ENCODE measurements around the gene CARS2.

CARS2 gene

DNA sequence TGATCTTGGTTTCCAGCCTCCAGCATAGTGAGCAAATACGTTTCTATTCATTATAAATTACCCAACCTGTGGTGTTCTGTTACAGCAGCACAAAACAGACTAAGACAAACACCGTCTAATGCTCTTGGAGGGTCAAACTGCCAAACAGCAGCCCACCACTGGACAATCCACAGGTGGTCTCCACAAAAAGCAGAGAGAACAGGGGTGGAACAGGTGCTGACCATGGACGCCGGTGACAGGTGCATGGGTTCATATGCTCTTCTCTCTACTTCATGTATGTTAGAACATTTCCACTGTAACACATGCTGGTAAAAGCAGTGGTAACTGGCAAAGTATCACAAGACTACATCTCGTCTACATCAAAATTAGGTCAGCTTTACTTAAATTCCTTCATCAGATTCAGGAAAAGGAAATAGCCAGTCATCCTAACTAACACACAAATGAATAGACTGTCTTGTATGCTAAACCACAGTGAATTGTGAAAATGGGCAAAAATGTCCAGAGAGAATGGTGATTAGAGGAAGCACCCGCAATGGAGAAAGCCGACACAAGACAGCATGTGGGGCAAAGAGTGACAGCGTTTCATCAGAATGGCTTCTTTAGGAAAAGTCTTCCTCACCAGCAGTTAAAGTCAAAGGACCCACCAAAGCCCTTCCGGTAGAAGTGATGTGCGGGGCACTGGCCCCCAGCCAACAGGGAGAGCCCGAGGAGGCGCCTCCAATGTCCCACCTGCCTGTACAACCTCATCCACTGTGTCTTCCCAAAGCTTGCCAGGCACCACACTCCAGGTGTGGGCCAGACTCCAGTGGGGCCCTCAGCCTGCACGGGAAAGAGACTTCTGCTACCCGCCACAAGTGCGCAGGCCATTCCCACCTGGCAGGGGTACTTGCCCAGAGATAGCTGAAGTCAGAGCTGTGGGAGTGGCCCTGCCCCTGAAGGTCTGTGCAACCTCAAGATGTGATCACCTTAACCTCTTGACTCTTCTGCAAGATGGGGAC, 6.5 kb downstream of the CARS2 start:
- TF ChIP-seq GATA3 (IDR thresholded peaks at IDR 0.05; ENCODE audit: low read depth, low read length) (no peak), GATA2 (IDR thresholded peaks at IDR 0.05; ENCODE audit: low read depth, low read length) (no peak)

DNA sequence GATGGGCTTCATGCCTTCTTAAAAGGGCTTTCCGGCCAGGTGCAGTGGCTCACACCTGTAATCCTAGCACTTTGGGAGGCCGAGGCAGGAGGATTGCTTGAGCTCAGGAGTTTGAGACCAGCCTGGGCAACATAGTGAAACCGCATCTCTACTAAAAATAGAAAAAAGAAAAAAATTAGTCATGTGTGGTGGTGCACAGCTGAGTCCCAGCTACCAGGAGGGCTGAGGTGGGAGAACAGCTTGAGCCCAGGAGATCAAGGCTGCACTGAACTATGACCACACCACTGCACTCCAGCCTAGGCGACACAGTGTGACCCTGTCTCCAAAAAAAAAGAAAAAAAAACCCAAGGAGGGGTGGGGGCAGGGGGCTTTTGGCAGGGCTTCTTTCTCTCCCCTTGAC, 7.2 kb downstream of the CARS2 start:
- TF ChIP-seq GATA3 (IDR thresholded peaks at IDR 0.05; ENCODE audit: low read depth, low read length) (no peak), GATA2 (IDR thresholded peaks at IDR 0.05; ENCODE audit: low read depth, low read length) (no peak)

DNA sequence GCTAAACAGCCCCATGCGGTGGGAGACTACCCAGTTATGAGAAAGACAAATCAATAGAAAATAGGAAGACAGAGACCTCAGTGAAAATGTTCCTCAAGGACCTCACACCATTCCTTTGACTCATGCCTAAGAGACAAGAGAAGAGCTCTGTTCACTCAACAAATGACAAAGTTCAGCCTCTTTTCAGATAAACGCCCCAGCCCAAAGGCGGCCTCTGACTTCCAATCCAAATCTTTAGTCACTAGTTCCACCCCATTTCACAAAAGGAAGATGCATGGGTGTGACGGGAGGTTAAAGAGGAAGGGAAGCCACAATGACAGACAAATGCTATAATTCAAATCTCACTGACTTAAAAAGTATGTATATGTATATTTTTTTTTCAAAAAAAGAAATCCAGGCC, 8.1 kb downstream of the CARS2 start:
- TF ChIP-seq GATA3 (IDR thresholded peaks at IDR 0.05; ENCODE audit: low read depth, low read length) (no peak), GATA2 (IDR thresholded peaks at IDR 0.05; ENCODE audit: low read depth, low read length) (no peak)

DNA sequence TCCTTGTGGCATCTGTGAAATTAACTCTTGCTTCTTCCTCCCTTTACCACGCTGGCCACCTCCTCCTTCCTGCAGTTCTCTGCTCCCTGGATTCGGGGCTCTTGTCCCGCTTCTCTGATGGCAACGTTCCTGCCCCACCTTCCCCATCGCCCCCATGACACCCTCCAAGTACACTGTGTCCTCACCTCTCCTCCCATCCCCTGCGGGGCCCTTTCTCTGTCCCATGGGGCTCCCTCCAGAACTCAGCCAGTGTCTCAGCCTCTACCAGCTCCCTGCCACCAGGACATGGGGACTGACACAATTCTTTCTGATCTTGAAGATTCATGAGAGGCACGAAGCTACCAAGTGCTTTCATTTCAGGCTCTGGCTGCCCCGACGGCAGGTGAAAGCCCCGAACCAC, 9.1 kb downstream of the CARS2 start:
- no peak for TF ChIP-seq GATA2 (IDR thresholded peaks at IDR 0.05; ENCODE audit: low read depth, low read length)

DNA sequence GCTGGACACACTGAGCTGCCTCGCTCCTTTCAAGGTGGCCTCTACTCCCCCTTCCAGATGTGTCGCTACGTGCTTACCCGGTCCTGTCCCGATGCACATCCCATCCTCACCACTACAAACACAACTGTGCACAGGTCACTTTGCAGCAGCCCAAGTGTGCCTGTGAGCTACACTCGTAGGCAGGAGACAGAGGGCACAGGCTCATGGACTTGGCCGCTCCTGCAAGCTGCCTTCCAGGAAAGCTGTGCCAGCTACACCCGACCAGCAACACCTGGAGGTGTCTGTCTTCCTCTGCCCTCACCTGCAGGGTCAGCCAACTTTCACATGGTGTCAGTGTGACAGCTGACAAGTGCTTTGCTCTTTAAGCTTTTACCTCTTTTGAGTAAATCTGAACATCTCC, 15.4 kb downstream of the CARS2 start:
- no peak for TF ChIP-seq GATA2 (IDR thresholded peaks at IDR 0.05; ENCODE audit: low read depth, low read length)
- TF ChIP-seq GATA3 (IDR thresholded peaks at IDR 0.05; ENCODE audit: low read depth, low read length) = no peak

DNA sequence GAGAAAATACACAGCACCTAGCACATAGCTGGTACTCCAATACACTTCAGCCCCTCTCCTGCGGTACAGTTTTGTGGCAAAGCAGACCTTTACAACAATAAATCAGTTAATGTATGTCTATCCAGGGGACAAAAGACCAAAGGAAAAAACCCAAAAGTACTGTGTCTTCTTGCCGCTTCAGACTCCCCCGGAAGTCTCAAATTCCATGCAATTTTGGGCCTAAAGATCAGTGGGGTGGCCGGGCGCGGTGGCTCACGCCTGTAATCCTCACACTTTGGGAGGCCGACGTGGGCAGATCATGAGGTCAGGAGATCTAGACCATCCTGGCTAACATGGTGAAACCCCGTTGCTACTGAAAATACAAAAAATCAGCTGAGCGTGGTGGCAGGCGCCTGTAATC, 16.2 kb downstream of the CARS2 start:
- no peak for TF ChIP-seq GATA2 (IDR thresholded peaks at IDR 0.05; ENCODE audit: low read depth, low read length)
- TF ChIP-seq GATA3 (IDR thresholded peaks at IDR 0.05; ENCODE audit: low read depth, low read length) = no peak

DNA sequence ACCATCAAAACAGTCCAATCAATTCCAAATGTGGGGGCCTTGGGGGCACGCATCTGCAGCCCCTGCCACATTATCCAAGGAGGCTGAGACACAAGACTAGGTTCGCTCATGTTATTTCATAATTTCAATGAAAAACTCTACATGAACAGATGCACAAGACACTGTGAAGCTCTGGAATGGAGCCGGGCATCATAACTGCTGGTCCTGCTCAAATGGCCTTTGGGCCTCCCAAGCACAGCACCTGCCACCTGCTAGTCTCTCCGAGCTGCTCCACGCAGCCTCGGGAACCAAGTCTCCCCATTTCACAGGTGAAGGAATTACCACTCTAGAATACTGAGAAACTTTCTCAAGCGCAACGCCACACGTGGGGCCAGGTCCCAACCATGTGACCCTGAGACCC, 16.9 kb downstream of the CARS2 start:
- TF ChIP-seq GATA3 (IDR thresholded peaks at IDR 0.05; ENCODE audit: low read depth, low read length) (no peak), GATA2 (IDR thresholded peaks at IDR 0.05; ENCODE audit: low read depth, low read length) (no peak)

DNA sequence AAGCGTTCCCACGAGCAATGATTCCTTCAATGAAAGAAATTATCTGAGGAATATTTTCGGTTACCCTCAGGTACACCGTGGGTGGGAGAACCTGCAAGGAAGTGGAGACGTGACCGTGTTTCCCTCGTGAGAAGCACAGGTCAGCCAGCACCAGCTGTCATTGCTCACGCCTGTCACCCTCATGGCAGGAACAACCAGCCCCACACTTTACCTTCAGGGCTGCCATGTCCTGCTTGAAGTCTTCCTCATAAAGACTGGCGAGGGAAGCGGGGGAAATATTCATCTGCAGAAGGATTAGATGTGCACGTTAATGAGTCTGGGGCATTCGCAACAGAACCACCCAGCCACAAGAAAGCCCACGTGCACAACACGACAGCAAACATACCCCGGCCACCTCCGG, 18.2 kb downstream of the CARS2 start:
- TF ChIP-seq GATA2 (IDR thresholded peaks at IDR 0.05; ENCODE audit: low read depth, low read length) (no peak), GATA3 (IDR thresholded peaks at IDR 0.05; ENCODE audit: low read depth, low read length) (no peak)

DNA sequence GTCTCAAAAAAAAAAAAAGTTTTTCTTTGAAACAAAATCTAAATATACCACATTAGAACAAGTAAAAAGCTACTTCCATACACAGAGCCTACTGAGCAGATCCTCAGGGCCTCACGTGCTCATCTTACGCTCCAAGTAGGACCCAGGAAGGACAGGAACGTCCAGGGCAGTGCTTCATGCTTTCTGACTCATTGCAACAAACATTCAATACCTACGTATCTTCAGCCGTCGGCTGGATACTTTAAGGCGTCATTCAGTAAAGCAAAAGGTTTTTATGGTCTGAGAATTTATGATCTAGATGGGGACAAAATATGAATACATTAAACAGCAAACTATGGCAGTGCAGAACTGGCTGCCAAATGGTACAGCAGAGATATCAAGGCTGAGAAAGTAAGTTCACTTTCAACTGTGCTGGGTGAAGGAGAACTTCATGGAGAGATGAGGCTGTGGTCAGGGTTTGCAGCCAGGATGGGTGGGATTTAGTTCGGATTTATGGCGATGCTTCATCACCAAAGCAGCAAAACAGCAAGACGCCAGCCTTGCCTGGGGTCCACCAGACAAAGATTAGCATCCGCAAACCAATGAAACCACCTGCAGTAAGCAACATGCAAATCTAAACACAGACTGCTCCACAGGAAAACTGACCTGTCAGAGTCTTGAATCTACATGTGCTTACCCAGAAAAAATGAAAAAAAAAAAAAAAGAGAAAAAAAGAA, 20.5 kb downstream of the CARS2 start:
- TF ChIP-seq GATA3 (IDR thresholded peaks at IDR 0.05; ENCODE audit: low read depth, low read length) (no peak), GATA2 (IDR thresholded peaks at IDR 0.05; ENCODE audit: low read depth, low read length) (no peak)

DNA sequence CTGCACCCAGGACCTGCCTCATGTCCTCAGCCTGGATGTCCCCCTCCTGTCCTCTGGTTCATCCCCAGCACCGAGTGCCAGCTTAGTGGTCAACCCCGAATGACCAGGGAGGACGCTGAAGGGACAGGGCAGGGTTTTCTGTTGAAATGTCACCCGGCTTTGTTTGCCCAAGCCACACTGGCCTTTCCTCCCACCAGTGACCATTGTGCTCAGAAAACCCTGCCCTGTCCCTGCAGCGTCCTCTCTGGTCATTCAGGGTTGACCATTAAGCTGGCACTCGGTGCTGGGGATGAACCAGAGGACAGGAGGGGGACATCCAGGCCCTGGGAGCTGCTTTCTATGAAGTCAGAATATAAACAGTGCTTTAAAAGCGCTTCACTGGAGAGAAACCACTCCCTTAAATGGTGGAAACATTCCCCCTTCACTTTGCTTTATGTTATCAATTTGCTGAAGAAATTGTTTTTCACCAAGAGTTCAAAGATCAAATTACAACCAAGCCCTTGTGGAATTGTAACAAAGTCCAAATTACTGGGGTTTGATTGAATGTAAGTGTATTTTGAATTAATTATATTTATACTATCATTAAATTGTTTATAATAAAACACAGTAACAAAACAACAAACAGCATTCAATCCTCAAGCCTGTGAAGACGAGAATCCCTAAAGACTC, 21.4 kb downstream of the CARS2 start:
- TF ChIP-seq GATA2 (IDR thresholded peaks at IDR 0.05; ENCODE audit: low read depth, low read length) (no peak), GATA3 (IDR thresholded peaks at IDR 0.05; ENCODE audit: low read depth, low read length) (no peak)

DNA sequence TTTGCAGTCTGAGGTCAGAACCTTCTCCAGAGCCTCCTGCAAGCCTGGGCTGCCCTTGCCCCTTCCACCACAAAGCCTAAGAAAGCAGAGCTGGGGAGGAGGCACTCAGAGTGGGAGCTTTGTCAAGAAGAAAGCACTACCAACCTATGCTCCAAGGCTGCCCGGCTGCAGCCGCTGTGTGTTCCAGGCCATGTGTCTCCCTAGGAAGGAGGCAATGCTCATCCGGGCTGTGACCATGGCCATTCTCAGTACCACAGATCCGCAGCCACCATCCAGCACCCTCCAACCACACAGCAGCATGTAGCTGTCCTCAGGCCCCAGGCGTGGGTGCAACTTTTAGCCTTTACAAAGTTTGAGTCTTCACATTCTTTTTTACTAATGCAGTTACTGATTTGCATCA, 22.0 kb downstream of the CARS2 start:
- TF ChIP-seq GATA2 (IDR thresholded peaks at IDR 0.05; ENCODE audit: low read depth, low read length) (no peak), GATA3 (IDR thresholded peaks at IDR 0.05; ENCODE audit: low read depth, low read length) (no peak)

DNA sequence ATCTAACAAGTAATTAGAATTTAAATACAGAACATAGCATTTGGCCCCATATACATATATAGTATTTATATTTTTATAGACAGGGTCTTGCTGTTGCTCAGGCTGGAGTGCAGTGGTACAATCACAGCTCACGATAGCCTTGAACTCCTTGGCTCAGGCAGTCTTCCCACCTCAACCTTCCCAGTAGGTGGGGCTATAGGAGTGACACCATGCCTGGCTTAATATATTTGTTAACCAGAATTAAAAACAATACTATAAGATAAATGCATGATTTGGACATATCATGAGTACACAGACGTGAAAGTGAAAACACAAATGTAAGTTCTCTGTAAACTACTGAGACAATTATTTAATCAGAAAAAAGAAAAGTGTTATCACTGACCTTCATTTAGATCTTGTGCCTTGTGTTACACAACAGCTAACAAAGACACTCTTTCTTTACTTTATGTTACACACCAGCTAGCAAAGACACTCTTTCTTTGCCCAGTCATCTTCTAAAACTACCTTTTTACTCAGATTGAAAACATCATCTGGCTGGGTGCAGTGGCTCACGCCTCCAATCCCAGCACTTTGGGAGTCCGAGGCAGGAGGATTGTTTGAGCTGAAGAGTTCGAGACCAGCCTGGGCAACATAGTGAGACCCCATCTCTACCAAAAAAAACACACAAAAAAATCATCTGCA, 22.6 kb downstream of the CARS2 start:
- no peak for TF ChIP-seq GATA3 (IDR thresholded peaks at IDR 0.05; ENCODE audit: low read depth, low read length)
- TF ChIP-seq GATA2 (IDR thresholded peaks at IDR 0.05; ENCODE audit: low read depth, low read length) = no peak

DNA sequence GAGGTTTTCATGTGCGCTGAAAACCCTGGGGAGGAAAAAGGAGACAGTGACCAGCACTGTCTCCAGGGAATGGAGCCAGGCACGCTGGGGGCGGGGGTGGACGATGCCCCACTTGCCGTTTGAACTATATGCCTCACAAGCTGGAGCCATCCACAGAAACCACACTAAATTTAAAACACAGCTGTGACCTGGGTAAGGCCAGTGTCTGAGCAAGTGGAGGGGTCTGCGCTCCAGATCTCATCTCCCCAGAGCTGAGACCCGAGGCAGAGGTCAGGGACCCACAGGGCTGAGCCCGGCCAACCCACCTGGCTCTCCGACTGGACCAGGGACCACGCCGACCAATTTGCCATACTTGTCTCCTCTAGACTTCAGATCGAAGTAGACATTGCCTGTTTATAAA, 23.2 kb downstream of the CARS2 start:
- TF ChIP-seq GATA2 (IDR thresholded peaks at IDR 0.05; ENCODE audit: low read depth, low read length) = no peak
- TF ChIP-seq GATA3 (IDR thresholded peaks at IDR 0.05; ENCODE audit: low read depth, low read length) = no peak
